ENCODE data around the gene EEFSEC. TPM values are rescaled to one million over a fixed set of nuclear protein-coding genes. Genes with fewer than 3 reads are reported as not detected.

EEFSEC gene
- total RNA-seq, 1 experiment from 2014 or later, result 9.6 TPM

GRCh38 chr3:128317698-128318231, 164.5 kb downstream of the EEFSEC start:
- Histone ChIP-seq H3F3A (ENCODE audit: low read length, unreplicated experiment) (no peaks in the 10 kb centered on the region), H3K4me1 (ENCODE audit: insufficient read depth, low read length) (no peaks in the 10 kb centered on the region), H4K20me1 (ENCODE audit: low read length) (no peaks in the 10 kb centered on the region), H3K9me2 (replicated peaks; ENCODE audit: low read length) (no peaks in the 10 kb centered on the region), H3K27me3 (ENCODE audit: low read length) (no peaks in the 10 kb centered on the region), H3K79me2 (ENCODE audit: low read length) (no peaks in the 10 kb centered on the region), H2AFZ (ENCODE audit: low read length) (no peak overlapping the region), H3K36me3 (ENCODE audit: low read depth, low read length) (no peaks in the 10 kb centered on the region), H3K9me3 (ENCODE audit: low read length) (no peaks in the 10 kb centered on the region), H3K4me2 (ENCODE audit: low read length) (no peak overlapping the region), H3K4me3 (ENCODE audit: low read length) (no peak overlapping the region), H3K9ac (ENCODE audit: low read length) (no peak overlapping the region), H3K27ac (ENCODE audit: low read length) (no peak overlapping the region)
- no peak for TF ChIP-seq CTCF (conservative IDR thresholded peaks at IDR 0.05; ENCODE audit: low read depth, low read length)
- intact Hi-C loops (cut with micrococcal nuclease), result no loop called here
- POLR2A ChIA-PET (ENCODE audit: unreplicated experiment), result no interaction called here
- BruUV-seq (replicated peaks), result no TSS peak
- CTCF ChIA-PET, result no interaction called here
- DNase-seq (no peak), ATAC-seq (no peak)

GRCh38 chr3:128318275-128318941, 165.1 kb downstream of the EEFSEC start:
- H3K9me3 ChIP-seq (ENCODE audit: low read length), result no peaks in the 10 kb centered on the region
- no peaks in the 10 kb centered on the region for H3F3A ChIP-seq (ENCODE audit: low read length, unreplicated experiment)
- H3K9ac ChIP-seq (ENCODE audit: low read length), result no peak overlapping the region
- no peaks in the 10 kb centered on the region for H3K27me3 ChIP-seq (ENCODE audit: low read length)
- no peak overlapping the region for H3K4me2 ChIP-seq (ENCODE audit: low read length)
- ChIA-PET POLR2A (ENCODE audit: unreplicated experiment) (no interaction called here), CTCF (no interaction called here)
- DNase-seq, result no peak
- no peak overlapping the region for H3K27ac ChIP-seq (ENCODE audit: low read length)
- H3K4me1 ChIP-seq (ENCODE audit: insufficient read depth, low read length), result peaks cover 3% of the 10 kb centered on the region; the same call in 1 of the 2 replicates
- no peak for ATAC-seq
- no peak for TF ChIP-seq EZH2 (IDR thresholded peaks at IDR 0.05; ENCODE audit: low read length, unreplicated experiment)
- TF ChIP-seq CTCF (conservative IDR thresholded peaks at IDR 0.05; ENCODE audit: low read depth, low read length), result no peak
- TF ChIP-seq EZH2phosphoT487 (IDR thresholded peaks at IDR 0.05; ENCODE audit: borderline replicate concordance, low read length), result no peak
- BruUV-seq (replicated peaks), result no TSS peak
- no peaks in the 10 kb centered on the region for H3K9me2 ChIP-seq (replicated peaks; ENCODE audit: low read length)
- H3K79me2 ChIP-seq (ENCODE audit: low read length), result no peaks in the 10 kb centered on the region
- H4K20me1 ChIP-seq (ENCODE audit: low read length), result no peaks in the 10 kb centered on the region
- H2AFZ ChIP-seq (ENCODE audit: low read length), result no peak overlapping the region
- H3K36me3 ChIP-seq (ENCODE audit: low read depth, low read length), result no peaks in the 10 kb centered on the region
- no peak overlapping the region for H3K4me3 ChIP-seq (ENCODE audit: low read length)
- intact Hi-C loops (cut with micrococcal nuclease), result no loop called here

GRCh38 chr3:128319107-128319506, 165.8 kb downstream of the EEFSEC start:
- no peak overlapping the region for H2AFZ ChIP-seq (ENCODE audit: low read length)
- peaks cover 8% of the 10 kb centered on the region; the same call in 1 of the 2 replicates for H3K4me1 ChIP-seq (ENCODE audit: insufficient read depth, low read length)
- intact Hi-C loops (cut with micrococcal nuclease), result no loop called here
- H3K4me2 ChIP-seq (ENCODE audit: low read length), result no peak overlapping the region
- TF ChIP-seq CTCF (conservative IDR thresholded peaks at IDR 0.05; ENCODE audit: low read depth, low read length), result no peak
- TF ChIP-seq EZH2 (IDR thresholded peaks at IDR 0.05; ENCODE audit: low read length, unreplicated experiment), result no peak
- TF ChIP-seq EZH2phosphoT487 (IDR thresholded peaks at IDR 0.05; ENCODE audit: borderline replicate concordance, low read length), result no peak
- no peaks in the 10 kb centered on the region for H3K27me3 ChIP-seq (ENCODE audit: low read length)
- no peaks in the 10 kb centered on the region for H3F3A ChIP-seq (ENCODE audit: low read length, unreplicated experiment)
- no peak overlapping the region for H3K9ac ChIP-seq (ENCODE audit: low read length)
- H3K27ac ChIP-seq (ENCODE audit: low read length), result no peak overlapping the region
- ChIA-PET CTCF (no interaction called here), POLR2A (ENCODE audit: unreplicated experiment) (no interaction called here)
- no peaks in the 10 kb centered on the region for H3K36me3 ChIP-seq (ENCODE audit: low read depth, low read length)
- H3K4me3 ChIP-seq (ENCODE audit: low read length), result no peak overlapping the region
- no peaks in the 10 kb centered on the region for H3K79me2 ChIP-seq (ENCODE audit: low read length)
- no peaks in the 10 kb centered on the region for H4K20me1 ChIP-seq (ENCODE audit: low read length)
- ATAC-seq, result no peak
- BruUV-seq (replicated peaks), result no TSS peak
- H3K9me2 ChIP-seq (replicated peaks; ENCODE audit: low read length), result no peaks in the 10 kb centered on the region
- no peak for DNase-seq
- no peaks in the 10 kb centered on the region for H3K9me3 ChIP-seq (ENCODE audit: low read length)

Data from PC-3 (cell line).